Osteocyte (in vitro differentiated cells): ENCODE measurements around the gene PIGS. TPM values are rescaled to one million over a fixed set of nuclear protein-coding genes. Genes with fewer than 3 reads are reported as not detected.

ENCODE experiments used
- DNase-seq: peaks from one replicate; pipeline ENCODE4 v3.0.0; 2021; ENCODE audit warnings: mixed read lengths; ENCODE audit not compliant: unreplicated experiment; ENCODE audit errors: extremely low spot score
- H3K27ac Mint-ChIP-seq: one replicate; pipeline ENCODE4 v1.8.0; 2021; ENCODE audit warnings: mild to moderate bottlenecking, mixed read lengths; ENCODE audit not compliant: unreplicated experiment
- H3K27me3 Mint-ChIP-seq: one replicate; pipeline ENCODE4 v1.8.0; 2021; ENCODE audit warnings: mixed read lengths; ENCODE audit not compliant: unreplicated experiment
- H3K36me3 Mint-ChIP-seq: one replicate; pipeline ENCODE4 v1.8.0; 2021; ENCODE audit warnings: mixed read lengths; ENCODE audit not compliant: unreplicated experiment
- H3K4me1 Mint-ChIP-seq: one replicate; pipeline ENCODE4 v1.8.0; 2021; ENCODE audit warnings: mixed read lengths; ENCODE audit not compliant: unreplicated experiment
- H3K4me3 Mint-ChIP-seq: one replicate; pipeline ENCODE4 v1.8.0; 2021; ENCODE audit warnings: mild to moderate bottlenecking, moderate library complexity, mixed read lengths; ENCODE audit not compliant: unreplicated experiment
- H3K9me3 Mint-ChIP-seq: one replicate; pipeline ENCODE4 v1.8.0; 2021; ENCODE audit warnings: mixed read lengths; ENCODE audit not compliant: unreplicated experiment
- CTCF ChIP-seq: fragments of 200-600 bp; sonication (generic); IDR thresholded peaks from 2 replicates; pipeline ENCODE4 v1.5.0; 2021; ENCODE audit warnings: antibody characterized with exemption, mild to moderate bottlenecking, moderate library complexity
- total RNA-seq: library from RNA; stranded (reverse); gene quantifications from 2 replicates; pipeline ENCODE4 v1.2.1, GENCODE V29; 2021

PIGS gene
- total RNA-seq, 1 donor from 2014 or later, result 80.0 TPM

DNA sequence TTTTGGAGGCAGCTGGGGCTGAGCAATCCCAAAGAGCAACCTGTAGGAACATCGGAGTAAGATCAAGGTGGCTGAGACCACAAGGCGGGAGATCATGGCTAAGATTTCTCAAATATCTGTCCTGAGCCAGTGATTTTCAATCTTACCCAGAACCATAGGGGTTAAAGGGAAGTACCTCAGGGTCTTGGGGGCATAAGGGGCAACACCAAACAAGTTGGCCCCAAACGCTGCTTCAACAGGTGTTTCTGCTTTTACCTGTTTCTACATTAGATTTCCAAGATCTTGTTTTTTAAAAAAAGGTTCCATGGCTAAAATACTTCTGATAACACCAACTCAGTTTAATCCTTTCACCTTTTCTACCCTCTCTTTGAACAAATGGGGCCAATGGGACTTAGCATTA, 16.3 kb downstream of the PIGS start:
- Mint-ChIP-seq H3K27ac (no peak overlapping the region), H3K36me3 (peaks cover 43% of the 10 kb centered on the region), H3K4me3 (no peak overlapping the region), H3K27me3 (no peaks in the 10 kb centered on the region), H3K9me3 (no peaks in the 10 kb centered on the region), H3K4me1 (peaks cover 15% of the 10 kb centered on the region)
- TF ChIP-seq CTCF, result no peak
- DNase-seq, result no peak

- DNase-seq, result no peak
- no peaks in the 10 kb centered on the region for H3K27me3 Mint-ChIP-seq
- H3K36me3 Mint-ChIP-seq, result peaks cover 38% of the 10 kb centered on the region
- no peaks in the 10 kb centered on the region for H3K9me3 Mint-ChIP-seq
- H3K27ac Mint-ChIP-seq, result no peak overlapping the region
- peaks cover 16% of the 10 kb centered on the region for H3K4me1 Mint-ChIP-seq
- no peak overlapping the region for H3K4me3 Mint-ChIP-seq
- no peak for TF ChIP-seq CTCF
Observed at GRCh38 chr17:28554565-28554964, 16.8 kb downstream of the PIGS start.

DNA sequence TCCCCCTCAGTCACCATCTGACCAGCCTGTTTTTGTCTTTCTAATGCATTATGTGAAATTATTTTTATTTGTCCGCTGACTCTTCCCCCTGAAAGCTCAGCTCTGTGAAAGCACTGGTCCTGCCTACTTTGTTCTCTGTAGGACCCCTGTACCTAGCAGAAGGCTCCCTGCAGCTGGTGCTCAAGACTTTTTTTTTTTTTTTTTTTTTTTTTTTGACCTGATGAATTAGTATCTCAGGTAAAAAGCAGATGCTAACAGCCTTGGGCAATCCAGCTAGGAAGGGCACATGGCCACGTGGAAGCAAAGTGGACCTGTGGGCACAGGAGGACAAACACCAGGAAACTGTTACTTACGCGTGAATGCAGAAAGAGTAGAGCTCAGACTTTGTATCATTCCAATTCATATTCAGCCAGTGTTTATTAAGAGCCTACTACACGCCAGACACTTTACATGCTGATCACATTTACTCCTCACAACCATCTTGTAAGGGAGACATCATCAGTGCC, 18.3 kb downstream of the PIGS start:
- Mint-ChIP-seq H3K9me3 (no peaks in the 10 kb centered on the region), H3K4me1 (peaks cover 21% of the 10 kb centered on the region), H3K27me3 (no peaks in the 10 kb centered on the region), H3K36me3 (peaks cover 31% of the 10 kb centered on the region), H3K4me3 (peak overlapping the region; percentile 77), H3K27ac (peak overlapping the region; percentile 79)
- no peak for TF ChIP-seq CTCF
- DNase-seq, result no peak

DNA sequence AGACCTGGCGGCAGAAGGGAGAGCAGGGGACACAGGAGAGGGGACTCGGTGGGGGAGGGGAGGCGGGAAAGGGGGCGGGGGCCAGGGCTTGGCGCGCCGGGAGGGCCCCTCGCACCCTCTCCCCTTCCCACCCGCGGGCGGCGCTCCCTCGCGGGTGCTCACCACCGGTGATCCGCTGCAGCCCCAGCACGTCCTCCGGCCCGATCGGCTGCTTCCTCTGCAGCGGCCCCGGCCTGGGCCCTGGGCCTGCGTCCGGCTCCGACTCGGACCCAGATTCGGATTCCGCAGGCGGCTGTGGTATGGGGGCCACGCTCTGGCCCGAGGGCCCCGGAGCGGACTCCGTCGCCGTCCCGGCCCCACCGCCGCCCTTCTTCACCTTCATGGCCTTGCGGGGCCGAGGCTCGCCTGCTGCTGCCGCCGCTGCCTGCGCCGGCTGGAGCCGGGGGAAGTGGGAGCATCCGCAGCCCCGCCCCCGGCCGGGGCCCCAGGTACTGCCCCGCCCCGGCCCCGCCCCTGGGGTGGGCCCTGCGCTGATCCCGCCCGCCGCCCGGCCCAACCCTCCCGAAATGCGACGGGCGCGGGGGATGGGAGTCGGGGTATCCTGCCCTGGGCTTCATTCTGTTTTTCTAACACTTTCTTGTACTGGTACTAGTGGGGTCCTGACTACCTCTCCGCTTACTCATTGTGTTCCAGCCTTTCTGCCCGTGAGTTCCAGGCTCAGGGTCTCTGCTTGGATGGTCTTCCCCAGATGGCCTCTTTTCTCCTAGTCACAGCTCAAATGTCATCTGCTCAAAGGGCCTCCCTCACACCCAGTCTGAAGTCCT, 18.9 kb downstream of the PIGS start, which contains the start of gene UNC119:
Gene UNC119, minus strand, starts transcription at position 449 of the 824 bp plus-strand sequence. Its CDS starts 67 bp downstream, at position 382.
- peak within 1 kb of the TSS; percentile 79 for H3K27ac Mint-ChIP-seq
- TF ChIP-seq CTCF, result no peak

GRCh38 chr17:28551421-28552175, 19.7 kb downstream of the PIGS start:
- H3K27me3 Mint-ChIP-seq, result no peaks in the 10 kb centered on the region
- peaks cover 21% of the 10 kb centered on the region for H3K4me1 Mint-ChIP-seq
- DNase-seq, result no peak
- peaks cover 21% of the 10 kb centered on the region for H3K36me3 Mint-ChIP-seq
- H3K27ac Mint-ChIP-seq, result peak overlapping the region; percentile 72
- H3K9me3 Mint-ChIP-seq, result no peaks in the 10 kb centered on the region
- no peak for TF ChIP-seq CTCF
- peak overlapping the region; percentile 98 for H3K4me3 Mint-ChIP-seq

More for the DNA sequence above, 18.9 kb downstream of the PIGS start, which contains the start of gene UNC119:
- peaks cover 26% of the 10 kb centered on the region for H3K36me3 Mint-ChIP-seq
- peak within 1 kb of the TSS; percentile 98 for H3K4me3 Mint-ChIP-seq
- peaks cover 21% of the 10 kb centered on the region for H3K4me1 Mint-ChIP-seq
- DNase-seq, result peak; percentile 91
- H3K9me3 Mint-ChIP-seq, result no peaks in the 10 kb centered on the region
- H3K27me3 Mint-ChIP-seq, result no peaks in the 10 kb centered on the region
